Esophagus muscularis mucosa (tissue), 4 donors: ENCODE measurements around the gene PLEKHF1. TPM values are rescaled to one million over a fixed set of nuclear protein-coding genes. Genes with fewer than 3 reads are reported as not detected.
A peak's percentile ranks its signal among the peaks of the same experiment; 100 is the strongest.

Experiments used
- DNase-seq: peaks from one replicate; pipeline ENCODE4 v3.0.0-alpha.2; 2017; ENCODE audit errors: extremely low spot score
- H3K27ac ChIP-seq, 4 donors: fragments of 200-600 bp; sonication (generic); replicated peaks in 1 of 4; 1 replicate in 3 of 4; 2 replicates in 1 of 4; pipeline ENCODE4 v1.5.1; 2016 to 2019; ENCODE audit warnings: mild to moderate bottlenecking in 1 of 4
- H3K27me3 ChIP-seq, 4 donors: fragments of 200-600 bp; sonication (generic); one replicate each; pipeline versions ENCODE4 v1.5.1 to v1.6.0; 2016 to 2019
- H3K36me3 ChIP-seq, 4 donors: fragments of 200-600 bp; sonication (generic); one replicate each; pipeline ENCODE4 v1.5.1; 2016 to 2019
- H3K4me1 ChIP-seq, 4 donors: fragments of 200-600 bp; sonication (generic); one replicate each; pipeline ENCODE4 v1.5.1; 2016 to 2019
- H3K4me3 ChIP-seq, 4 donors: fragments of 200-600 bp; sonication (generic); 1 replicate in 2 of 4; 2 replicates in 2 of 4; pipeline ENCODE4 v1.5.1; 2016 to 2019; ENCODE audit warnings: mild to moderate bottlenecking in 4 of 4, moderate library complexity in 1 of 4
- H3K9me3 ChIP-seq, 4 donors: fragments of 200-600 bp; sonication (generic); 1 replicate in 3 of 4; 2 replicates in 1 of 4; pipeline ENCODE4 v1.5.1; 2016 to 2019
- EP300 ChIP-seq: sonication (generic); formaldehyde crosslinking; IDR thresholded peaks from one replicate; pipeline ENCODE4 v1.6.1; 2017; ENCODE audit warnings: antibody characterized with exemption
- POLR2A ChIP-seq: fragments of 450-650 bp; IDR thresholded peaks from one replicate; pipeline ENCODE4 v1.6.1; 2017; ENCODE audit warnings: antibody characterized with exemption, moderate library complexity, mild to moderate bottlenecking, low read depth
- POLR2AphosphoS5 ChIP-seq, 2 donors: sonication (generic); formaldehyde crosslinking; IDR thresholded peaks; one replicate each; pipeline ENCODE4 v1.6.1; 2017; ENCODE audit warnings: antibody characterized with exemption in 2 of 2
- WGBS: methylation state at CpG from one replicate; pipeline ENCODE4 v1.1.5; 2018; 5-methylcytosine and 5-hydroxymethylcytosine counted together
- intact Hi-C: fragments of 100-400 bp; cut with DNase I; formaldehyde crosslinking; loops from one replicate; pipeline ENCODE4 v1.15.1; 2023
- total RNA-seq, 4 donors: library from RNA; depleted of rRNA; stranded (reverse); fragments of >200 nt; gene quantifications; one replicate each; pipeline versions ENCODE4 v1.1.0 to v1.2.1, GENCODE V29; 2016
- TF ChIP-seq, protein P1 (sequence below), 3 experiments: fragments of 200-600 bp in 2 of 3; fragments of 450-650 bp in 1 of 3; sonication (generic) in 2 of 3; IDR thresholded peaks; one replicate each; pipeline ENCODE4 v1.5.1; 2017 to 2019; ENCODE audit warnings: antibody characterized with exemption in 3 of 3, mild to moderate bottlenecking in 2 of 3, moderate library complexity in 1 of 3

The PLEKHF1 gene
- total RNA-seq, 4 donors from 2014 or later, result 27.4 to 58.6 (median 36.1) TPM

DNA sequence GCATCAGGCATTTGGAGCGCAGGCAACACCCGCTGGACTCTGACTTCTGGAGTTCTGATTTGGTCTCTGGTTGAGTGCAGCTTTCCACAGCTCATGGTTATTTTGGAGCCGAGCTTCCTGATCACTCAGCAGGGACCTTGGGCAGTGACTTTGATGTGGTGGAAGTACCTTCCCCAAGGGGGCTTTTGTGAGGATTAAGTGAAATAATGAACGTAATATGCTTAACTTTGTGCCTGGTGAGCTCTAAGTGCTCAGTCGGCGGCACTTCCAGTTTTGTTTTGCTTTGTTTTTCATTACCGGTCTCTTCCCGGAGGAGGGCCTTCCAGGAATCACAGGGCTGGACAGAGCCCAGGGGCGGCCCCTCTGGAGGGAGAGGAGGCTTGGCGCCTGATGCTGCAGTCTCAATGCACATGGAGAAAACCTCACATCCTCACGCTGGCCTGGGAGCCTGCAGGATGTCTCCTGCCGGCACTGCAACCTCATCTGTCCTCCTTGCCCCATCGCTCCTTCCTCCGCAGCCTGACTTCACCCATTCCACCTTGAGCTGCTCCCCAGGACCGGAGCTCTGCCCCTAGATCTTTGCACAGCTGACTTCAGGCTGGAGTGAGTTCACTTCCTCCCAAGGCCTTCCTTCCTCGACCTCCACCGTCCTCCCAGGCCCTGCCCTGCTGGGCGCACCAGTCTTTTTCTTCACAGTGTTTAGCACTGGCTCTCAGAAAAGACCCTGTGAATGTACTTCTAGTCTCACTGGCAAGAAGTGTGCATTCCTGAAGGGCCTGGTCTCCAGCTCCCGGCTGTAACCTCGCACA, 1.5 kb downstream of the PLEKHF1 start:
- whole genome bisulfite sequencing, result 22% methylated on average over 19 of the region's 20 CpGs
- Histone ChIP-seq H3K4me3 (peak overlapping the region; percentile 72 to 93 (median 80)), H3K27me3 (no peaks in the 10 kb centered on the region), H3K9me3 (no peaks in the 10 kb centered on the region), H3K36me3 (peaks cover 0 to 13% (median 4%) of the 10 kb centered on the region in 4 donors), H3K4me1 (peaks cover 80 to 97% (median 96%) of the 10 kb centered on the region in 4 donors), H3K27ac (peak overlapping the region; percentile 84 to 93 (median 87))
- intact Hi-C loops, result no loop called here
- TF ChIP-seq, protein P1, sequence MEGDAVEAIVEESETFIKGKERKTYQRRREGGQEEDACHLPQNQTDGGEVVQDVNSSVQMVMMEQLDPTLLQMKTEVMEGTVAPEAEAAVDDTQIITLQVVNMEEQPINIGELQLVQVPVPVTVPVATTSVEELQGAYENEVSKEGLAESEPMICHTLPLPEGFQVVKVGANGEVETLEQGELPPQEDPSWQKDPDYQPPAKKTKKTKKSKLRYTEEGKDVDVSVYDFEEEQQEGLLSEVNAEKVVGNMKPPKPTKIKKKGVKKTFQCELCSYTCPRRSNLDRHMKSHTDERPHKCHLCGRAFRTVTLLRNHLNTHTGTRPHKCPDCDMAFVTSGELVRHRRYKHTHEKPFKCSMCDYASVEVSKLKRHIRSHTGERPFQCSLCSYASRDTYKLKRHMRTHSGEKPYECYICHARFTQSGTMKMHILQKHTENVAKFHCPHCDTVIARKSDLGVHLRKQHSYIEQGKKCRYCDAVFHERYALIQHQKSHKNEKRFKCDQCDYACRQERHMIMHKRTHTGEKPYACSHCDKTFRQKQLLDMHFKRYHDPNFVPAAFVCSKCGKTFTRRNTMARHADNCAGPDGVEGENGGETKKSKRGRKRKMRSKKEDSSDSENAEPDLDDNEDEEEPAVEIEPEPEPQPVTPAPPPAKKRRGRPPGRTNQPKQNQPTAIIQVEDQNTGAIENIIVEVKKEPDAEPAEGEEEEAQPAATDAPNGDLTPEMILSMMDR (IDR thresholded peaks at IDR 0.05), result no peak
- TF ChIP-seq POLR2A (no peak), EP300 (peak; percentile 2), POLR2AphosphoS5 (IDR thresholded peaks at IDR 0.05) (peak; percentile 34 to 54)
- no peak for DNase-seq

DNA sequence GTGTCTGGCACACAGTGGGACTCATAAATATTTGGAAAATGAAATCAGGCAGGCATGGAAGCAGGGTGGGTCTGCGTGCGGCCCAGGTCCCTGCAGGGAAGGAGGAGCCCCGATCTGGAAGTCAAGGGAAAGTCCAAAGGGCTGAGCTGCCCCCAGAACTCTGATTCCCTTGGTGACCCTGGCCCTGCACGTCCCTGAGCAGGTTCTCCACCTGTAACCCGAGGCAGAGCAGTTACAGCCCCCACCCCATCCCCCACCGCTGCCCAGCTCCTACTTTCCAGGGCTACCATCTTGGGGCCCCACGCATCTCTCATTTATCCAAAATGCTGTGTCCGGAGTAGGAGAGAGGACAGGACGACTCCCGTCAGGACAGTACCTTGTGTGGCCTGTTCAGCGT, 2.1 kb downstream of the PLEKHF1 start:
- peak overlapping the region; percentile 84 to 93 (median 87) for H3K27ac ChIP-seq
- intact Hi-C loops, result no loop called here
- H3K4me3 ChIP-seq, result peak overlapping the region; percentile 72 to 93 (median 80)
- TF ChIP-seq POLR2A (no peak), POLR2AphosphoS5 (IDR thresholded peaks at IDR 0.05) (no peak)
- TF ChIP-seq, protein P1 (IDR thresholded peaks at IDR 0.05), result no peak
- DNase-seq, result no peak
- H3K9me3 ChIP-seq, result no peaks in the 10 kb centered on the region
- H3K4me1 ChIP-seq, result peaks cover 80 to 97% (median 96%) of the 10 kb centered on the region in 4 donors
- H3K27me3 ChIP-seq, result no peaks in the 10 kb centered on the region
- 64% methylated on average over 10 of the region's 11 CpGs for WGBS
- peaks cover 0 to 13% (median 4%) of the 10 kb centered on the region in 4 donors for H3K36me3 ChIP-seq

DNA sequence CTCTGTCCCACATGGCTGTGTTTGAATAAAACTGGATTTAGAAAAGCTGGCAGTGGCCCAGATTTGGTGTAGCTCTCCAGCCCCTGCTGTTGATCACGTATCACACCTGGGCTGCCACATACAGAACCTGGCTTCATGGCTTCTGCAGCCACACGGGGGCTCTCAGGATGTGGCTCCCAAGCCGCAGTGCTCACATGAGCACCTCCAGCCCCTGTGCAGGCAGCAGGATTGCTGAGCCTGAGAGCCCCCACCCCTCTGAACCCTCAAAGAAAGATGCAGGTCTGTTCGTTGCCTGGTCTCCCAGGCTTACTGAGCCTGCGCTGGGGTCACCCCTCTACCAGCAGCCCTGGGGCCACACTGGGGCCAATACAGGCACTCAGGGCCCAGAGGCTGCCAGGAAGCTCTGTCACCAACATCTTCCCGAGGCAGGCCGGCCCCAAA, 2.7 kb downstream of the PLEKHF1 start:
- TF ChIP-seq POLR2AphosphoS5 (IDR thresholded peaks at IDR 0.05) (no peak), POLR2A (no peak), EP300 (no peak)
- TF ChIP-seq, protein P1 (IDR thresholded peaks at IDR 0.05), result no peak
- DNase-seq, result no peak
- Histone ChIP-seq H3K27ac (peak overlapping the region; percentile 84 to 93 (median 87)), H3K36me3 (peaks cover 0 to 13% (median 4%) of the 10 kb centered on the region in 4 donors), H3K27me3 (no peaks in the 10 kb centered on the region), H3K4me1 (peaks cover 80 to 97% (median 96%) of the 10 kb centered on the region in 4 donors), H3K4me3 (peak overlapping the region in 2 of 4 donors; percentile 12 to 15), H3K9me3 (no peaks in the 10 kb centered on the region)
- WGBS, result 67% methylated on average over 7 of the region's 7 CpGs
- intact Hi-C loops, result no loop called here

GRCh38 chr19:29668746-29669609, 3.7 kb downstream of the PLEKHF1 start:
- H3K27ac ChIP-seq, result peak overlapping the region; percentile 84 to 93 (median 87)
- no peaks in the 10 kb centered on the region for H3K27me3 ChIP-seq
- peaks cover 78 to 96% (median 95%) of the 10 kb centered on the region in 4 donors for H3K4me1 ChIP-seq
- TF ChIP-seq POLR2A, result no peak
- TF ChIP-seq, protein P1 (IDR thresholded peaks at IDR 0.05), result peak in 1 of 3 experiments; percentile 8
- 89% methylated on average over 12 of the region's 13 CpGs for whole genome bisulfite sequencing
- H3K36me3 ChIP-seq, result peaks cover 2 to 17% (median 9%) of the 10 kb centered on the region in 4 donors
- DNase-seq, result no peak
- no peak overlapping the region for H3K4me3 ChIP-seq
- intact Hi-C loops, result no loop called here
- no peaks in the 10 kb centered on the region for H3K9me3 ChIP-seq
